ENCODE measurements around the gene CUEDC1.

The CUEDC1 gene

DNA sequence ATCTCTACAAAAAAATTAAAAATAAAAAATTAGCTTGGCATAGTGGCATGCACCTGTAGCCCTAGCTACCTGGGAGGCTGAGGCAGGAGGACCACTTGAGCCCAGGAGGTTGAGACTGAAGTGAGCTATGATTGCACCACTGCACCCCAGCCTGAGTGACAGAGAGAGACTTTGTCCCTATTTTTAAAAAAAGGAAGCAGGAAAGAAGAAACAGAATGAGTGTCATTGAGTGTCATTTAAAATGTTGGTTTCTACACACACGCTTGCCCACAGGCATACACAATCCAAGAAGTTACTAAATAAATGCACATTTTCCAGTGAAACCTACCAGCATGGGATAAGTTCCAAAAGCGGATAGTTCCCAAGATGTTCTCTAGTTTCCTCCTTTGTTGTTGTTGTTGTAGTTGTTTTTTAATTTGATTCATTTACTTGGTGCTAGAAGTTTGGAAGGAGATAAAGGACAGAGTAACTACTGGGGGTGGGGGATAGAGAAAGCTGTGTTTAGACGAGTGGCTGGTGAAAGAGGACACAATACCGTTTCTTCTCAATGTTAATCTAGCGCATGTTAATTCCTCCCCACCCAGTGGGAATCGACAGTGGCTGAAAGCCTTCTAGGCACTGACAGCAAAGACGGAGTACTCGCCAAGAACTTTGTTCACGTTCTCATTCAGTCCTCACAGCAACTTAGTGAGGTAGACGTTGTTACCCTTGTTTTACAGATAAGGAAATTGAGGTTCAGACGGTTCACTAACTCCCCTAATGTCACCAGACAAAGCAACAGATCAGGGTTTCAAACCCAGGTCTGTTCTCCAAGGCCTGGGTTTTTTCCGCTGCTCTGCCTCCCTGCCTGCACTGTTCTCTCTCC, 122.7 kb downstream of the CUEDC1 start:
- no peak for DNase-seq (ENCODE audit: low spot score)

DNA sequence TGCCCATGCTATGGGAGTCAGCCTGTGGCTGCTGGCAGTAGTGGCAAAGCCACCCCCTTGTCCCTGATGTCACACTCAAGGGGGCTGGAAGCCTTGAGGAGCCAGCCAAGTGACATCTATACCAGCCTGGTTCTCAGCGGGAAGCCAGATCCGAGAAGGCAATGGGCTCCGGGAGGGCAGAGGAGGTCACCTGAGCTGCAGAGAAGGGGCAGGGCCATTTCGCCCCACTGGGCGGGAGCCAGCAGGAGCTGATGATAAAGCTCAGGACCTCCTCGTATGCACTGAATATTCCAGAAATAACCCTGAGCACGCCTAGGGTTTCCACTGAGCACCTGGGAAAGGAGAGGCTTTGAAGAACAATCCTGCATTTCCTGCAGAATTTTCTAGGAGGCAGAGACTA, 124.3 kb downstream of the CUEDC1 start:
- DNase-seq (ENCODE audit: low spot score), result no peak

DNA sequence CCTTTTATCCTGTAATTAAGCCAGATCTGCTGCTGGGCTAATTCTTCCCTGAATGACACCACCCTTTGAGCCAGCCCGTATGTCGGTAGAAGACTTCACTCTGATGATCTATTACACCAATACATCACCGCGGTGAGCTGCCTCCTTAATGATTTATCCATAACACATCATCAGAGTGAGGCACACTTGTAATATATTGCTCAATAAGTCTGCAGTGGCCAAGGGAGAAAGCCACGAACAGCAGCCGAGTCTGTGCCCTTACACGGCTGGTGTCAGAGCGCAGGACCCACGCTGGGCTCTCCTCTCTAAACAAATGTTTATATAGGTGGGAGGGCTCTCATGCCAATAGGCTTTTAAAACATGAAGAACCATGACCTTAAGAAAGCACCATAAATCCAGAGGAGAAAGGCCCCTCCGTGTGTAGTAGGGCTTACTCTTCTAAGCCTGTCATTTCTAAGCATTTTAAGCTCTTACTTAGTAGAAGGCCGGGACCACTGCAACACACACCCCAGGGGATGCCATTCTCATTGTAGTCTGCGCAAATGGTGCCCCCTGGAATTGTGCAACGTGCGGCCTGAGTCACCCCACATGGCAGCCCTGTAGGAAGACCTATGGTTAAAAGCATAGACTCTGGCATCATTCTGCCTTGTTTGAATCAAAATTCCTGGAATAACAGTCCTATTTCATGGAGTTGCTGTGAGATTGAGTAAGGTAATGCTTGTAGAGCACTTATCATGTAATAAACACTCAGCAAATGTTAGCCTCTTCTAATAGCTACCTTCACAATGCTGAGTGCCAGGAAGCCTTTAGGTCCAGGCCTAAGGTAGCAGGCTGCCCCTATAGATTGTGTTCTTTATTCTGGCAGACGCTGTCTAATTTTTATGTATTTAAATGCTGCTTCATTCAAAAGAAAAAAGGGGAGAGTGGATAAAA, 131.5 kb downstream of the CUEDC1 start:
- no peak for DNase-seq (ENCODE audit: low spot score)

DNA sequence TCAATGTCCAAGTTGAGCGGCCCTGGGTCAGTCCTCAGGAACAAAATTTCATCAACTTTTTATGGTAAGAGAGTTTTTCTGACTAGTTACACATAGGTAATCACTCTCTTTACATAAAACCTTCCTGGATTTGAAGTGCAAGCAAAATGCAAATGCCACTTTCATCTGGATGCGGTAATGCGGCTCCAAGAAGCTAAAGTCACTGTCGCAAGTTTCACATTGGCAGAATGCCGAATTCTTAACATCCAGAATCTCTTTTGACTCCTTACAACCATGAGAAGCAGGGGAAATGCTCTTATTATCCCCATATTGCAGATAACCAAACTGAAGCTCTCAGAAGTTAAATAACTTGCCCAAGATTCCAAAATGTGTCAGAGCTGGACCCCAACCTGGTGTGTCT, 135.3 kb downstream of the CUEDC1 start:
- no peak for DNase-seq (ENCODE audit: low spot score)

DNA sequence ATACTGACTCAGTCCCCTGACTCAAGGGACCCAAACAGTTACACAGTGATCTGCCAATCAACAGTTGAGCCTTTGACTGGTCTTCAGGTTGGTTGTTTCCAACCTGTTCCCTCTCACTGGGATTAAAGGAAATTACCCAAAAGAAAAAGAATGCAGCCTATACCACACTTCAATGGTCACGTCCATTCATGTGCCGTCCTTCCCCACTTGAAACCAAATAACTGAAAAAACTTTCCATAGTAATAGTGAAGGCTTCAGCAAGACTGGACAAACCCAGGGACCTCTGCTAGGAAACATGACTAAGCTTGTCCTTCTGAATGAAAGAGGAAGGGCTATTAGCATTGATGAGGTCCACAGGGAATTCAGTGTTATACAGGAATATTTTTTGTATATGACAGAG, 135.9 kb downstream of the CUEDC1 start:
- DNase-seq (ENCODE audit: low spot score), result no peak

DNA sequence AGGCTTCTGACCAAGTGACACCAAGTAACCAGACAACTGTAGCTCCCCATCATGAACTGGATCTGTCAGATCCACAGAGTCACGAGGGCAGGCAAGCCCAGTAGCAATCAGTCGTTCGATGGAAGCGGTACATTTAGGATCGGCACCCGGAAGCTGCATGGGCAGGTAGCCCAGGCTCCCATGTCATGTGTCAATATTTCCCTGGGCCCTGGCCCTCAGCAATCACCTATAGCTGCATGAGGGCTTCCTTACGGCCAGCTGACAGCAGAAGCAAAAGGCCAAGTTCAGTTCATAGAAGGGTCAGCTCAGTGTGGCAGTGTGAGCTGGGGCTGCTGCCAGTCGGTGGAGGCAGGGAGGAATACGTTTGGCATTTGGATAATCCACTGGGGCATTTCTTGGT, 137.1 kb downstream of the CUEDC1 start:
- no peak for DNase-seq (ENCODE audit: low spot score)

DNA sequence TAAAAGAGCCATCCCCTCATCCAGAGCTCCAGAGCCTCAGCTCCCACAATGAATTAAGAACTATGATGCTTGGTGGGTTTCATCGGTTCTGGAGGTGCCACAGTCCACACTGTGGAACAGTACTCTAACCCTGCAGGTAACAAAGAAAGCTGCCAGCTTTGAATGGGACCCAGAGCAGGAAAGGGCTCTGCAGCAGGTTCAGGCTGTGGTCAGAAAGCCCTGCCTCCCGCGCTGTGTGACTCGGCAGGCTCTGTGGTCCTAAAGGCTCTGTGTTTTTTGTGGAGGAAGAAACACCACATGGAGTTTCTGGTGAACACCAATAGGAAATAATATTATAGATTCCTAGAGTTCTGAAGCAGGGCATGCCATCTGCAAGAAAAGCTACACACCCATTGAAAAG, 137.9 kb downstream of the CUEDC1 start:
- no peak for DNase-seq (ENCODE audit: low spot score)

DNA sequence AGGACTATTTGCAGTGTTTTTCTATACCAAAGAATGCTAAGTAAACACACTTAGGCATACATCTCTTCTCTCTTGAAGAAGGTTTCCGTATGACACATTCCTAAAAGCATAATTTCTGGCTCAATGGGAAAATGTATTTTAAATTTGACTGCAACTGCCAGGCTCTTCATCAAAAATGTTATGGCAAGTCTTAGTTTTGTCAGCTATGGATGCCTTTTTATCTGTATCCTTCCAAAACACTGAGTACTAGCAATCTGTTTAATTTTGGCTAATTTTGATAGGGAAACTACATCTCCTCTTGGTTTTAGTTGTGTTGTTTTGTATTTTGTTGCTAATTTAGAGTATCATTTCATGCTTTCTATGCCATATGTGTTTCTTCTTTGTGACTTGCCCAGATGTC, 140.8 kb downstream of the CUEDC1 start:
- no peak for DNase-seq (ENCODE audit: low spot score)

DNA sequence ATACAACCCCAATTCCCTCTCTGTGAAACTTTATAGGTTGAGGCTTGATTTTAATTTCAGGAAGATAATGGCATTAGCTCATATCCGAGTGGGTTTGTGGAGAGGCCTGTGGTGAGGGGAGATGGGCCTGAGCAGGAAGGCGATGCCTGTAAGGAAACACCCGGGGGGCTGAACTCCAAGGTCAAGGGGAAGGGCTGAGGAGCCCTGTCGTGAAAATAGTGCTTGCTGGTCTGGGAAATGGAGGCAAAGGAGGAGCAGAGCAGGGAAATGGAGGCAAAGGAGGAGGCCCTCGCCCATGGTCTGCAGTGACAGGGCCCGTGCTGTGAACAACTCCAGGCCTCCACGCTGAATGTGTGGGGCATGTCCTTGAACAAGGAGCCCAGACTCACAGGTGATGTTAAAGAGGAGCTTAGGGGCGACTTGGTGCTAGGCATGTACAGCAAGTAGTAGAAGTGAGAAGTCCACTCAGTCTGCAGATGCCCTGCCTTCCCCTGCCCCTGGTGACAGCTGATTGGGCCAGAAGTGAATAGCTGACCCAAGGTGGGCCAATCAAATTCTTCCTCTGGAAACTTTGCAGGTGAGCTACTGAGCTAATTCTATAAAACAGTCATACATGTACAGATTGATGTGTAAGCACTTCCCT, 143.5 kb downstream of the CUEDC1 start:
- no peak for DNase-seq (ENCODE audit: low spot score)
